Parathyroid adenoma (tissue), 2 donors: ENCODE data around the gene EPHA3.

Experiments
- H2AFZ ChIP-seq: fragments of 300-600 bp; sonication (generic); one replicate; pipeline ENCODE4 v1.7.0; 2017; ENCODE audit warnings: antibody characterized with exemption, mild to moderate bottlenecking
- H3K27ac ChIP-seq: fragments of 300-600 bp; sonication (generic); one replicate; pipeline ENCODE4 v1.7.0; 2017
- H3K27me3 ChIP-seq: fragments of 300-600 bp; sonication (generic); one replicate; pipeline ENCODE4 v1.7.0; 2017; ENCODE audit warnings: low read length; ENCODE audit not compliant: control insufficient read depth, insufficient read depth
- H3K36me3 ChIP-seq: fragments of 300-600 bp; sonication (generic); one replicate; pipeline ENCODE4 v1.7.0; 2017; ENCODE audit warnings: low read length; ENCODE audit not compliant: control insufficient read depth, insufficient read depth
- H3K4me1 ChIP-seq: fragments of 300-600 bp; sonication (generic); one replicate; pipeline ENCODE4 v1.7.0; 2017; ENCODE audit warnings: control low read depth
- H3K4me2 ChIP-seq: fragments of 300-600 bp; sonication (generic); one replicate; pipeline ENCODE4 v1.7.0; 2017; ENCODE audit warnings: low read length
- H3K4me3 ChIP-seq: fragments of 300-600 bp; sonication (generic); one replicate; pipeline ENCODE4 v1.7.0; 2017; ENCODE audit warnings: low read depth, low read length
- H3K79me2 ChIP-seq: fragments of 300-600 bp; sonication (generic); one replicate; pipeline ENCODE4 v1.7.0; 2017; ENCODE audit warnings: control low read depth
- H3K9ac ChIP-seq: fragments of 300-600 bp; sonication (generic); one replicate; pipeline ENCODE4 v1.7.0; 2017; ENCODE audit warnings: mild to moderate bottlenecking
- H3K9me3 ChIP-seq: fragments of 300-600 bp; sonication (generic); one replicate; pipeline ENCODE4 v1.7.0; 2017; ENCODE audit warnings: low read length; ENCODE audit not compliant: control insufficient read depth
- TF ChIP-seq, protein P1 (sequence below): fragments of 300-600 bp; sonication (generic); IDR thresholded peaks from one replicate; pipeline ENCODE4 v1.7.0; 2017; ENCODE audit warnings: antibody characterized with exemption, mild to moderate bottlenecking
- donor health status: primary hyperparathyroidism.

Gene EPHA3

GRCh38 chr3:89506462-89507103, 399.2 kb downstream of the EPHA3 start:
- no peak overlapping the region for H2AFZ ChIP-seq
- no peak overlapping the region for H3K4me3 ChIP-seq
- no peaks in the 10 kb centered on the region for H3K36me3 ChIP-seq
- no peaks in the 10 kb centered on the region for H3K4me1 ChIP-seq
- TF ChIP-seq, protein P1, sequence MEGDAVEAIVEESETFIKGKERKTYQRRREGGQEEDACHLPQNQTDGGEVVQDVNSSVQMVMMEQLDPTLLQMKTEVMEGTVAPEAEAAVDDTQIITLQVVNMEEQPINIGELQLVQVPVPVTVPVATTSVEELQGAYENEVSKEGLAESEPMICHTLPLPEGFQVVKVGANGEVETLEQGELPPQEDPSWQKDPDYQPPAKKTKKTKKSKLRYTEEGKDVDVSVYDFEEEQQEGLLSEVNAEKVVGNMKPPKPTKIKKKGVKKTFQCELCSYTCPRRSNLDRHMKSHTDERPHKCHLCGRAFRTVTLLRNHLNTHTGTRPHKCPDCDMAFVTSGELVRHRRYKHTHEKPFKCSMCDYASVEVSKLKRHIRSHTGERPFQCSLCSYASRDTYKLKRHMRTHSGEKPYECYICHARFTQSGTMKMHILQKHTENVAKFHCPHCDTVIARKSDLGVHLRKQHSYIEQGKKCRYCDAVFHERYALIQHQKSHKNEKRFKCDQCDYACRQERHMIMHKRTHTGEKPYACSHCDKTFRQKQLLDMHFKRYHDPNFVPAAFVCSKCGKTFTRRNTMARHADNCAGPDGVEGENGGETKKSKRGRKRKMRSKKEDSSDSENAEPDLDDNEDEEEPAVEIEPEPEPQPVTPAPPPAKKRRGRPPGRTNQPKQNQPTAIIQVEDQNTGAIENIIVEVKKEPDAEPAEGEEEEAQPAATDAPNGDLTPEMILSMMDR, result no peak
- no peak overlapping the region for H3K4me2 ChIP-seq
- H3K27me3 ChIP-seq, result no peaks in the 10 kb centered on the region
- no peak overlapping the region for H3K27ac ChIP-seq
- H3K9me3 ChIP-seq, result no peaks in the 10 kb centered on the region
- H3K79me2 ChIP-seq, result no peaks in the 10 kb centered on the region
- no peak overlapping the region for H3K9ac ChIP-seq

DNA sequence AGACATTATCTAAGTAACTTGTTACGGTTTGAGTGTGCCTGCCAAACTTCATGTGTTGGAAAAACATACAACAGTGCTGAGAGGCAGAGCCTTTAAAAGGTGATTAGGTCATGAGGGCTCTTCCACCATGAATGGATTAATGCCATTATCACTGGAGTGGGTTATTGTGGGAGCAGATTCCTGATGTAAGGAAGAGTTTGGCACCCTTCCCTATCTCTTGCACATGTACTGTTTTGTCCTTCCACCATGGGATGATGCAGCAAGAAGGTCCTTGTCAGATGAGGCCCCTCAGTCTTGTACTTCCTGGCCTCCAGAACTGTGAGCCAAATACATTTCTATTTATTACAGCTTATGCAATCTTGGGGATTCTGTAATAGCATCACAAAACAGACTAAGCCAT, 413.9 kb downstream of the EPHA3 start:
- Histone ChIP-seq H3K27ac (no peak overlapping the region), H3K4me1 (no peaks in the 10 kb centered on the region)

DNA sequence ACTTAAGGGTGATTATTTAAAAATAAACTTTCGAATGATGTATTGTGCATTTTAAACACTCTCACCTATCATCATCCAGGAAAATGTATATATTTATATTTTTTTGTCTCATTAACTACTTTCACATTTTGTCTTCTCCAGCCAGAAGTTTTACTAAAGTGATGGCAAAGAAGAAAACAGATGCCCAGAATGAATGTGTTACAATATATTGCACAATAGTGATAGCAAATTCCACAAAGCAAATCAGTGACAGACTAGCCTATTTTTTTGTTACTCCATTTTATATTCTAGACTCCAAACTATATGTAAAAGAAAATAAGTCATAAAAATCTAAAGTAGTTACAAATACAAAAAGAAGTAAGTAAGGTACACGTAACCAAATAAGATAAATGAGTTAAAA, 414.7 kb downstream of the EPHA3 start:
- no peak overlapping the region for H3K9ac ChIP-seq
- no peak overlapping the region for H3K4me2 ChIP-seq
- no peak overlapping the region for H3K27ac ChIP-seq
- H3K4me3 ChIP-seq, result no peak overlapping the region
- H3K27me3 ChIP-seq, result no peaks in the 10 kb centered on the region
- H3K9me3 ChIP-seq, result no peaks in the 10 kb centered on the region
- no peak overlapping the region for H2AFZ ChIP-seq
- TF ChIP-seq, protein P1, result no peak
- no peaks in the 10 kb centered on the region for H3K36me3 ChIP-seq
- no peaks in the 10 kb centered on the region for H3K79me2 ChIP-seq
- H3K4me1 ChIP-seq, result no peaks in the 10 kb centered on the region

More for the DNA sequence above, 413.9 kb downstream of the EPHA3 start:
- H3K36me3 ChIP-seq, result no peaks in the 10 kb centered on the region
- H3K27me3 ChIP-seq, result no peaks in the 10 kb centered on the region
- TF ChIP-seq, protein P1, result no peak
- H2AFZ ChIP-seq, result no peak overlapping the region
- no peaks in the 10 kb centered on the region for H3K79me2 ChIP-seq
- H3K9ac ChIP-seq, result no peak overlapping the region
- no peaks in the 10 kb centered on the region for H3K9me3 ChIP-seq
- H3K4me3 ChIP-seq, result no peak overlapping the region
- no peak overlapping the region for H3K4me2 ChIP-seq

- Histone ChIP-seq H2AFZ (no peak overlapping the region), H3K79me2 (no peaks in the 10 kb centered on the region), H3K4me1 (no peaks in the 10 kb centered on the region), H3K27me3 (no peaks in the 10 kb centered on the region), H3K4me2 (no peak overlapping the region), H3K4me3 (no peak overlapping the region), H3K36me3 (no peaks in the 10 kb centered on the region), H3K27ac (no peak overlapping the region), H3K9ac (no peak overlapping the region), H3K9me3 (no peaks in the 10 kb centered on the region)
- TF ChIP-seq, protein P1, result no peak
Measured at GRCh38 chr3:89525609-89526008, 418.2 kb downstream of the EPHA3 start.

DNA sequence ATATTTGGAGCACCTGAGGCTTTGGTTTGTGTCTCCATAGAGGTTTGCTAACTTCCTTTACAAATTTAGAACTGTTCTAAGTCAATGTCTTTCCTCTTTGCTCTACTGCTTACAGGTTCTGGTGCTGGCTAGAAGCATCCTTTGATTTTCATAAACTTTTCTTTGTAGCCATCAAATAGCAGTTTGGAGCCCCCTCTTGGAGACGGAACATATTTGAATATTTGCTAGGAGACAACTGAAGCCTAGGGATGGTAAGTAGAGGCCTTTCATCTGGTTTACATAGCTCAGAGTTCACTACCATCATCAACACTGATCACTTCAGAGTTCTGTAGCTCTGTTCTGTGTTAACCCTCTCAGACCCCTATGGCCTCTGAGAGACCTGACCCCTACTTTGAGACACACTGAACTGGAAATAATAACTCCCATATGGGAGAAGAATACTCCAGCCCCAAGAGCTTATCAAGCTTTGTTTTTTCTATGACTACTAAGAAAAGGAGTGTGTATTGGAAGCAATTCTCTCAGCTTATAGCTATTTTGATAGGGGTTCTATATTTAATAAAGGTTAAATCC, 420.4 kb downstream of the EPHA3 start:
- Histone ChIP-seq H3K79me2 (no peaks in the 10 kb centered on the region), H3K4me1 (no peaks in the 10 kb centered on the region), H3K9ac (no peak overlapping the region), H3K27ac (no peak overlapping the region), H2AFZ (no peak overlapping the region), H3K27me3 (no peaks in the 10 kb centered on the region), H3K9me3 (no peaks in the 10 kb centered on the region), H3K4me2 (no peak overlapping the region), H3K4me3 (no peak overlapping the region), H3K36me3 (no peaks in the 10 kb centered on the region)
- TF ChIP-seq, protein P1, result no peak
